HG02610 (cell line): ENCODE measurements around the gene CLDN5.

ENCODE experiments used
- ATAC-seq: cut with Tn5 transposase; IDR thresholded peaks from one replicate; pipeline ENCODE4 v1.9.1; 2021; ENCODE audit warnings: mild to moderate bottlenecking, moderate library complexity; ENCODE audit not compliant: unreplicated experiment

Gene CLDN5

DNA sequence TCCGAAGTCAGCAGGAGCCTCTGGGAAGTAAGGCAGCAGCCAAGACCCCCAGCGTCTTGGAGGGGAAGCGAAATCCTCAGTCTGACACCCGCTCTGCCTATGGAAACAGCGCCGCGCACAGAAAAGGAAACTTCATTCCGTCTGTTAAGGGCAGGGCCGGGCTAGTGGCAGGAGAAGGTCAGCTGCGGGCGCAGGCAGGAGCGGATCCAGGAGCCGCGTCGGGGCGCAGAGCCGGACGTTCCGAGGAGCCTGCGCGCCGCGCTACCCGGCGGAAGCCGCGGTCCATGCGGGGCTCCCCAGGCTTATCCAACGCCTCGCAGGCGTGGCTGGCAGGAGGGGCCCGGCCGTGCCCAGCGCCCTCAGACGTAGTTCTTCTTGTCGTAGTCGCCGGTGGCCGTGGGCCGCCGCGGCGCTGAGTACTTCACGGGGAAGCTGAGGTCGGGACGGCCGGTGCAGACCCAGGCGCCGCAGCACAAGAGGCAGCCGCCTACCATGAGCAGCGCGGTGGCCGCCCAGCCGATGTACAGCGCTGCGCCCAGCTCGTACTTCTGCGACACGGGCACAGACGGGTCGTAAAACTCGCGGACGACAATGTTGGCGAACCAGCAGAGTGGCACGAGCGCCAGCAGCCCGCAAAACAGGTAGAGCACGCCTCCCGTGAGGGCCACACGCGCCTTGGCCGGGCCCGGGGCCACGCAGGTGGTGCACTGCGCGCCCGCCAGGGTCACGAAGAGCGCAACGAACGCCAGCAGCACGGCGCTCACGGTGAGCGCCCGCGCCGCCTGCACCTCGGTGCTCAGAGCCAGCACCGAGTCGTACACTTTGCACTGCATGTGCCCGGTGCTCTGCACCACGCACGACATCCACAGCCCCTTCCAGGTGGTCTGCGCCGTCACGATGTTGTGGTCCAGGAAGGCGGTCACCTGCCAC is 705 bp downstream of the CLDN5 start:
- no peak for ATAC-seq

DNA sequence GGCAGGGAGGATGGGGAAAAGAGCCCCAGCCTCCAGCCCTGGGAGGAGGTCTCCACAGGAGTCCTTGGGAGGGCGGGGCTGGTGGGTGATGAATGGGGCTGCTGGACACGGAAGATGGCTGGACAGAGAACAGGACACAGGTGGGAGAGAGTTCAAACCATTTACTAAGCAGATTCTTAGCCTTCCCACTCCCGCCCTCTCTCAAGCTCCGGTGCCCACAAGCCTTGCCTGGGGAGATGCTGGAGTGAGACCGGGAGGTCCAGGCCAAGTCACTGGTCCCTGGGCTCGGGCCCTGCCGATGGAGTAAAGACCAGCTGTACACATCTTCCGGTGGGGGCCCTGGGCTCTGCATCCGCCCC is 1.4 kb downstream of the CLDN5 start:
- ATAC-seq: no peak

DNA sequence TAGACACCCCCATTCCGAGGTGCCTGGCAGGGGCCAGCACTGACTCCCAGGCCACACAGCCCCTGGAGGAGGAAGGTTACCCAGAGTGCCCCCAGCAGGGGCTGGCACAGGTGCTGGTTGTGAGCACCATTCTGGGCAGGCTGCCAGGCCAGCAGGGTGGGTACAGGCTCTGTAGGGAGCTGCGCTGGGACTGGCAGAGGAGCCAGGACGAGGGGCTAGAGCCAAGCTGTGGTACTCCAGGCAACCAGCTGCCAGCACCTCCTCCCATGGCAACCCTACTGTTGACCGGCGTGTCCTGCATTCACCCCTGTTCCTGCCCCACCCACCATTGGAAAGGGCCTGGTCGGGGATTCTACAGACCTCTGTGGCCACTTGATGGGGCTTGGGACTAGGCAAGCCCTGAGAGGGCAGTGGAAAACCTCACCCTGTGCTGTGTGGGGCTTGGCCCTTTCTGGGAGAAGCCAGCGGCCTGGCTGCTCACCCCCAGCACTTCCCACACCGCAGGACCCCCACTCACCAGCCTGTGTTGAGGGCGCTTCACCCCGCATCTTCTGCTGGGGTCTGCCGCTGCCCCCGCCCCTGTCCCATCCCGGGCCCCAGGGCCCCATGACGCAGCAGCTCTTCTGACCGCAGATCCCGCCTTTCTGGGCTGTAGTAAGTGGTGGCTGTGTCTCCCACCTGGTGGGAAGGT is 1.9 kb downstream of the CLDN5 start:
- ATAC-seq: no peak

DNA sequence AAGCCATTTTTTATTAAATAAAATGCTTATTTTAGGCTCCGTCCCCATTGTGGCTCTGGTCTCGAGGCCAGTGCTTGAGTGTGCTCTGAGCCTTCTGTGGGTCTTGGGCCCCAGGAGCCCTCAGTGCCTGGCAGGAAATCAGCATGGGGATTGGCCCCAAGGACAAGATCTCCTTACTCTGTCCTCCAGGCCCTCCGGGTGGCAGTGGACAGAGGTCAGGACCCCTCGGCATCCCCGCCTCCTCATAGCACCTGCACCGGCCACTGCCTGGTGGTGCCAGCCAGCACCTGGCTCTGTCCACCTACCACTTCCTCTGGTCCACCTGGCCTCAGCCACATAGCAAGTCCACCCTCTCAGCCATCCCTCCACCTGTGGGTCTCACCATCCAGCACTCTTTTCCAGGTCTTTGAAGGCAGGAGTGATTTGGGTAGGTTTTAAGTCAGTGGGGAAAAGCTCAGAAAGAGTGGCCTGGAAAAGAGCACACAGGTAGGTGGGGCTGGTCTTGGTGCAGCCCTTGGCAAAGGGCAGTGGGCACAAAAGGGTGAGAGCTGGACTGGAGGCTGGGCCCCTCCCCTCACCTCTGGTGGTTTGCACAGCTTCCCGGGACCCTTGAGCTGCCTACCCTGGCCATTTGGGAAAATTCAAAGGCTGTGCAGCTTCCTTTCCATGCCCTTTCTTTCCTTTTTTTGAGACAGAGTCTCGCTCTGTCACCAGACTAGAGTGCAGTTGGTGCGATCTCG is 3.5 kb downstream of the CLDN5 start:
- no peak for ATAC-seq

DNA sequence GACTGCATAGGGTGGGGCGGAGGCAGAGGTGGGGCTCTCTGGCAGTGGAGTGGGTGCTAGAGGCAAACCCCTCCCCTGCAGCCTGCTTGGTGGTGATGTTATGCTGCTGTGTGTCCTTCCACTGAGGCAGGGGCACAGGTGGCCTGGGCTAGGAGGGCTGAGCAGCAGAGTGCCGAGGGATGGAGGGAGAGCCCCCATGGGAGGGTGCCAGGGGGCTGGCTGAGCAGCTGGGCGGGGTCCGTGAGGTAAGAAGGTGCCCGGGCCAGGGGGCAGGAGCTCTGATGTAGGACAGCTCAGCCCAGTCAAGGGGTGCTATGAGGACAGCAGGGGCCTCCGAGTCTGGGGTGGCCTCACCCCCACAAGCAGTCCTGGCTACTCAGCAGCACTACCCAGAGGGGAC is 4.2 kb downstream of the CLDN5 start:
- ATAC-seq: no peak

DNA sequence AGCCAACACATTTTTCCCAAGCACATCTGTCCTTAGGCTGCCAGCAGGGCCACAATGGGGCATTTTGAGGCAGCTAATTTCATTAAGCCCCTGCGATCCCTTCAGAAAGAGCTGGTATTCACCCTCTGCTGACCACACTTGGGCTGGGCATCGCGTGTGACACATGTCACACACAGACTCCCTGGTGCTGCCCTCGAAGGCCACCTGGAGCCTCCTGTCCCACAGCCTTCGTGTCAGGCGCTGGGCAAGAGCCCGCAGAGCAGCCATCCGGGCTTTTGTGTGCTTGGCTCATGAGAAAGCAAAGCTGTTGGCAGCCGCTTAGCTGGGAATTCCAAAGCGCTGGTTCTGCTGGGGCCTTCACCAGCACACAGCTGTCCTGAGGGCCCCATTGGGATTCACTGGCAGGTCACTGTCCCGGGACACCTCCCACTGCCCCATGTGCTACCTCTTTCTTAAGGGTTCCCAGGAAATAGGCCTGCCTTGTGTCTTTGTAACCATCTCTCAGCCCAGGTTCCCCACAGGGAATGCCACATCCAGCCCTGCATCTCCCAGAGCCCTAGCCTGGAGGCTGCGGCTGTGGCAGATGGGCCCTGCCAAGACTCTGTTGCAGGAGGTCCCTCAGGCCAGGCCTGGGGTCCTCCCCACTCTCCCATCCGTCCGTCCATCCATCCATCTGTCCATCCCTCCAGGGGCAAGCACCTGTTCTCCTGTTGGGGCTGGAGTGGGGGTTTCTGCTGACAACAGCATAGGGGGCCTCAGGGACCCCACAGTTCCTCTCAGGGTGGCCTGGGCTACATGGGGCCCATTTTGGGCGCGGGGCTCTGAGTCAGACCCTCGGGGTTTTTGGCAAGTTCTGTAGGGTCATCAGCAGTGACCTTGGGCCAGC is 4.9 kb downstream of the CLDN5 start:
- ATAC-seq: no peak

DNA sequence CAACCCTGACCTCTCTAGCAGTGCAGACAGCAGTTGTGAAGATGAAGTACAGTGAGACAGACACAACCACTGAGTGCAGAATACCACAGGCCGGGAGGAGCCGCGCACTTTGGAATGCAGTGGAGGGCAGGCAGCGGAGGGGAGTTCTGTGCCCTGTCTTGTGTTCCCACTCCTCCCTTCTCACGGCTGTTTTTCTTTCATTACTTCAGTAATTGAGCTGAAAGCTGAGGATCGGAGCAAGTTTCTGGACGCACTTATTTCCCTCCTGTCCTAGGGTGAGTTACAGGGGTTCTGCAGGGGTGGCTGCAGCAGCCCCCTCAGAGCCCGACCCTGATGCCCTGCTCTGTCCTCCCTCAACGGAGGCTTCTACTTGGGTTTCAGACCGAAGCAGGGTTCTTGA is 5.6 kb downstream of the CLDN5 start:
- ATAC-seq: no peak

DNA sequence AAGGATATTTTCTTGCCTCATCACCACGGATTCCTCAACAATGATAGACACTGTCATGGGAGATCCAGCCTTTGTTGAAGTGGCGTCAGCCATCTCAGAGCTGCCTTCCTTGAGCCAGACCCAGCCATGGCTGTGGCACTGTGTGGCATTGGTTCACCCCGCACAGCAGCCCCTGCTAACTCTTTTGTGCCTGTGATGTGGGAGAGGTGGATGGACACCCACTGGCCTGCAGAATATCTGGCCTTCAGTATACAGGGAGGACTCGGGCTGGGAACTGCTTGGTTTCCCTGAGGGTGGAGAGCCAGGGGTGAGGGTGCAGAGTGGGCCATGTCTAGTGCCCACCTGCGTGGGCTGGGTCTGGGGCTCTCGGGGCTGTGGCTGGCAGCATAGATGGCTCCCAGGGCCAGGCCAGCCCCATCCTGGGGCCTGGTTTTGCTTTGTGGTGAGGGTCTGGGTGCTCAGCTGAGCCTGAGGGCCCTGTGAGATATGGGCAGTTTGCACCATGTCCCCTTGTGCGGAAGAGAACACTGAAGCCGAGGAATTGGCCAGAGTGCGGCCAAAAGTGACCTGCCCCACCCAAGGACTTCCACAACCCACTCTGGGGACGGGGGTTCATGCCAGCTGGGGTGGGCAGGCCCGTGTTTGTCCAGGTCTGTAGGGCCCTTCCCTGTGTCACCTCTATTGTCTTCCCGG is 6.1 kb downstream of the CLDN5 start:
- no peak for ATAC-seq

DNA sequence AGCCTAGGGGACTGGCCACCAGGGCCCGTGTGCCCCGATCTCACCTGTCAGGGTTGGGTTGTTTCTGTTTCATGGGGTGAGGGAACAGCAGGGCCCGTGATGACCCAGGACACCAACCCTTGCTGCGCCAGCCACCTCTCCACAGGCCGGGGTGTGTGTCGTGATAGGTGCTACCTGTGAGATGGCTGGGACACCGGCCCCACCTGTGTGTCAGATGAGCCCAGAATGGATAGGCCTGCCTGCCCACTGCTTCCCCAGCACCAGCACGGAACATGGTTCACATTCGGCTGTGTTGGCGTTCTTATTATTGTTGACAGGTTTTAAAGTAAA is 7.1 kb downstream of the CLDN5 start:
- ATAC-seq: no peak

DNA sequence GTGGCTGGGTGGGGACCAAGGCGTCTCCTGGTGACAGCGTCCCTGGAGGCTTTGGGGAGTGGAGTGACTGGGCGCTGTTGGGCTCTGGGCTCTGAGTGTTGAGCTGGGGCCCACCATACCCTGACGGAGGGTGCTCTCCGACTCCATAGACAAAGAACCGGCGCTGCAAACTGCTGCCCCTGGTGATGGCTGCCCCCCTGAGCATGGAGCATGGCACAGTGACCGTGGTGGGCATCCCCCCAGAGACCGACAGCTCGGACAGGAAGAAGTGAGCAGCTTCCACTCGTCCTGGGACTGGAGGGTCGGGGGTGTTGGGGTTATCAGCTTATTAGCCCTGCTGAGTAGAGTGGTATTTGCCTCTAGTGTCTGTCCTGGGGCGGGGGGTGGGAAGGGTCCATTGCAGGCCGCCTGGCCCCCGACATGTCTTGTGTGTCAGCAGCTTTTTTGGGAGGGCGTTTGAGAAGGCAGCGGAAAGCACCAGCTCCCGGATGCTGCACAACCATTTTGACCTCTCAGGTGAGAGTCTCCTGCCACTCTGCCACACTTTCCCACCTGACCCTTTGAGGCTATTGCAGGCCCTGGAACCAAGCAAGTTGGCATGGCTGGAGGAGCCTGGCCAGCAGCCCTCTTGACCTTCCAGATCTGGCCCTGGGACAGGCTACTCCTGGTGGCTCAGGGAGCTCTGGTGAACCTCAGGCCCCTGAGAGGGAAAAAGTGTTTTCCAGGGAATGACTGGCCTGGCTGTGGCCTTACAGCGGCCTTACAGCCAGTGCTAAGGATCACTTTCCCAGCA is 7.6 kb downstream of the CLDN5 start:
- no peak for ATAC-seq

DNA sequence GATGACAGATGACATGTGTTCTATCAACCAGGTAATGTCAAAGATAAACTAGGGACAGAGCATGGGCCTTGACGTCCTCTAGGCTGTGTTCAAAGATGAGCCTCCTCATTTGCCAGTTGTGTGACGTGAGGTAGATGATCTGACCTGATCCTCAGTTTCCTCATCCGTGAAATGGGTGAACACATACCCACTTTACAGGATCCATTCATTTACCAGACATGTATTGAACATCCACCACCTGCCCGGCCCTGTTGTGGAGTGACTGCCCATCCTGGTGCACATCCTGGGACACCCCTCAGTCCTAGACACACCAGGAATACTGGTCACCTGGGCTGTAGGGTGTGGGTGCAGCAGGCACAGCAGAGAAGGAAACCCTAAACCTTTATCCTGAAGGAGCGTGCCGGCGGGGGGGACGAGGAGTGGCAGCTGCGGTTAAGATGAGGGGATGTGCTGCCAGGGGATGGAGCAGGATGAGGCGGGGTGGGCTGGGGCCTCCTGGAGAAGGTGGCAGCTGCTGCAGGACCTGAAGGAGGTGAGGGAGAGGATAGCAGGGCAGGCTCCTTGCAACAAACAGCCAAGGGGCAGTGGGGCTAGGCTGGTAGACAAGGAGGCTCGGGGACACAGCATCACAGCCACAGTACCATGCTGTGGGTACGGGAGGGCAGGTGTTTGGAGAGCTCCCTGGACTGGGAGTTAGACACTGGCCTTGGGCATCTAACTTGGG is 8.4 kb downstream of the CLDN5 start:
- no peak for ATAC-seq

DNA sequence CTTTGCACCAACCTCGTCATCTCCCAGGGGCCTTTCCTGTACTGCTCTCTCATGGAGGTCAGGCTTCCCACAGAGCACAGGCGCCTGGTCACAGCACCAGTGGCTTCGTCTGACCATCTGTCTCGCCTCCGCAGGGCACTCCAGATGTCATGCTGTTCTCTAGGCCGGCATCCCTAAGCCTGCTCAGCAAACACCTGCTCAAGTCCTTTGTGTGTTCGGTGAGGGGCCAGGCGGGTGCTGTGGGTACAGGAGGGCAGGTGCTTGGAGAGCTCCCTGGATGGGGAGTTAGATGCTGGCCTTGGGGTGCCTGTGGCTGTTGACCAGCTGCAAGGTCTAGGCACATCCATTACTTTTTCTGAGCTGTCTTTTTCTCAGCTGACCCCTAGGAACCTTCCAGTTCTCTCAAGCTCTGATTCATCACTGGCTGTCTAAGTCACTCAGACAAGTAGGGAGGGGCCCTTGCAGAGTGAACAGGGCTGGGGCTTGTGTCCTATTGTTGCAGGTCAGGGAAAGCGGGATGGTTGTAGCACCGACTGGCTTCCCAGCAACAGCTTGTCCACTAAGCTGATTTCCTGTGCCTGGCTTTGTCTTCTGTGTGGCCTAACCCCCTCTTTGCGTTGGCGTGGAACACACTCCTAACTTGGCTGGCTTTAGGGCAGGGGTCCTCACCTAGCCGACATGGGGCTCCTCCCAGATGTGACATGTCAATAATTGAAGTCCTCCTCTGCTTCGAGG is 9.2 kb downstream of the CLDN5 start:
- ATAC-seq: no peak

DNA sequence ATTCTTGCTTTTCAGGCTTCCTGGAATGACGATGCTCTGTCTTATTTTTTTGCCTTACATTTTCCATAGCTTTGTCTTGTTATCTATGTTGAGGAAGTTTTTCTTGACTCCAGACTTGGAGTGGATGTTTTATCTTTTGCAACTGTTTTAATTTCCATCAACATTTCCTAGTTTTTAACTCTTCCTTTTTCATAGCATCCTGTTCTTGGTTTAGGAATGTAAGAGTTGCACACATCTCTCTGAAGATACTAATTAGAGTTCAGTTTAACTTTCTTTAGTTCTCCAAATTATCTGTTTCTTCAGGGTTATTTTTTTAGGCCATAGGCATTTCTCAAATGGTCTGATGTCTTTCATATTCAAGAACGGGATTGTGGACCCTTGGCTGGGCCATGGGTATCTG is 10.4 kb downstream of the CLDN5 start:
- no peak for ATAC-seq

DNA sequence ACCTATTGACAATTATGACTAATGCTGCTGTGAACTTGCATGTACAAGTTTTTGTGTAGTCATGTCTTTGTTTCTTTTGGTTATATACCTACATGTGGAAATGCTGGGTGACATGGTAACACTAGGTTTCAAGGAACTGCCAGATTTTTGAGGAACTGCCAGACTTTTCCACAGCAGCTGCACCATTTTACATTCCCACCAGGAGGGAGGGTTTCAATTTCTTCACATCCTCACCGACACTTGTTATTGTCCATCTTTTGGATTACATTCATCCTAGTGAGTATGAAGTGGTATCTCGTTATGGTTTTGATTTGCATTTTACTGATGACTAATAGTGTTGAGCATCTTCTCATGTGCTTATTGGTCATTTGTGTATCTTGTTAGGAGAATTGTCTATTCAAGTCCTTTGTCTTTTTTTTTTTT is 13.3 kb downstream of the CLDN5 start:
- no peak for ATAC-seq

DNA sequence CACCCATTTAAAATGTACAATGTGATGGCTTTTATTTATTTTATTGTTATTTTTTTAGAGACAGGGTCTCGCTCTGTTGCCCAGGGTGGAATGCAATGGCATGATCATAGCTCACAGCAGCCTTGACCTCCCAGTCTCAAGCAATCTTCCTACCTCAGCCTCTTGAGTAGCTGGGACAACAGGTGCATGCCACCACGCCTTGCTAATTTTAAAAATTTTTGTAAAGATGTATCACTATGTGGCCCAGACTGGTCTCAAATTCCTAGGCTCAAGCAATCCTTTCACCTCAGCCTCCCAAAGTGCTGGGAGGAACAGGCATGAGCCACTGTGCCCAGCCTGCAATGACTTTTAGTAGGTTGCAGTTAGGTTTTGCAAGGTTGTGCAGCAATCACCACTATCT is 14.3 kb downstream of the CLDN5 start:
- ATAC-seq: no peak

DNA sequence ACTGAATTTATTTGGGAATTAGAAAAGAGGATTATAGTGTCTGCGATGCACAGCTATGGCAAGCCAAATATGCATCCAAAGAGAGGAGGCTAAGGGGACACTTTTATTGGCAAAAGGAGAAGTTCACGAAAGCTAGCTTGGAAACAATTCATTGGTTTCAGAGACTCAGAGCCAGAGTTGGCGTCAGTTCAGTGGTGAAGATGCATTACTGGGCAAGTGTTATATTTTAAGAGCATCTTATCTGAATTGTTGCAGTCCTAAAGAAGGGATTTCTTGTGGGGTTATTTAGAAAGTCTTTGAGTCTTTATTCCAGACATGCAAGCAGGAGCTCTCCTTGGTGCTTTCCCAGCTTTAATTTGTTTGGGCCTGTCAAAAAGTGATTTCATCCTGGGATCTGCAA is 15.0 kb downstream of the CLDN5 start:
- no peak for ATAC-seq

DNA sequence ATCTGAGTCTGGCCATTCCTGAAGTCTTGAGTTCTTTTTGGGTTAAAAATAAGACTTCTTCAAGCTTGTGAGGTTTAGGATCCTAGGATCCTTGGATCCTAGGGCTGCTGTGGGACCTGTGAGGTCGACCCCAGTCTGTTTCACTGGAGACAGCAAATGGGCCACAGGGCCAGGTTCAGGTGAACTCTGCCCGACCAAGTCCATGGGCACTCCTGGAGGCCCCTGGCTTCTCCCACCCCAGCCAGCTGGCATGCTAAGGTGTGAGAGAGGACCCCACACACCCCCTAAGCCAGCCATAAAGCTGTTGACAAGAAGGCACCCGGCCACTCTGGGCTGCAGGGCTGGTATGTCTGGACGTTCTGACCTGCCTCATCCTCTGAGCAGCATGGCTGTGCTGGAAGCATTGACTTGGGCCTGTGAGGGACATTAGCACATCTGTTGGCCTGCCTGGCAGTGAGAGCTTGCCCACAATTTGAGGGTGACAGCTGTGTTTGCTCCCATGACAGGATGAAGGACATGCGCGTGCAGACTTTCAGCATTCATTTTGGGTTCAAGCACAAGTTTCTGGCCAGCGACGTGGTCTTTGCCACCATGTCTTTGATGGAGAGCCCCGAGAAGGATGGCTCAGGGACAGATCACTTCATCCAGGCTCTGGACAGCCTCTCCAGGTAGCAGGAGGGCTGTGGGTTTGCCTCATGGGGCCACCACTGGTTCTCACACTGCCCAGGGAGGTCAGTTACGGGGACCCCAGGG is 16.0 kb downstream of the CLDN5 start:
- ATAC-seq: no peak

DNA sequence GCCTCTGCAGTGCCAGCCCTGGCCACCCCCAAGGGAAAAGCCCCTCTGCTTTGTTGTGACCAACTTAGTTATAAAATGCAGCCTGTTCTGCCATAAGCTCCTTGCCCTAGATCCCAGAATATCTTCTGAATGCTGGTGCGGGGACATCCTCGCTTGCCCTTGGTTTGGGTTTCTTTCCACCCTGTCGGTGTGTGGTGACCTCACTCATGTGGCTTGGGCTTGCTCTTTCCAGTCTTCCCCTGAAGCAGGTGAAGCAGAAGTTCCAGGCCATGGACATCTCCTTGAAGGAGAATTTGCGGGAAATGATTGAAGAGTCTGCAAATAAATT is 16.7 kb downstream of the CLDN5 start:
- ATAC-seq: no peak
